SKM-1 (cell line): ENCODE results near the gene PLXDC2.

Experiments used
- DNase-seq: peaks from one replicate; lab custom pipeline; 2025; ENCODE audit not compliant: unreplicated experiment; lab: John Stamatoyannopoulos, UW

PLXDC2 gene

GRCh38 chr10:19935176-19935575, 118.9 kb downstream of the PLXDC2 start:
- DNase-seq, result no peak

- no peak for DNase-seq
Measured at GRCh38 chr10:19936289-19936688, 120.1 kb downstream of the PLXDC2 start.

DNA sequence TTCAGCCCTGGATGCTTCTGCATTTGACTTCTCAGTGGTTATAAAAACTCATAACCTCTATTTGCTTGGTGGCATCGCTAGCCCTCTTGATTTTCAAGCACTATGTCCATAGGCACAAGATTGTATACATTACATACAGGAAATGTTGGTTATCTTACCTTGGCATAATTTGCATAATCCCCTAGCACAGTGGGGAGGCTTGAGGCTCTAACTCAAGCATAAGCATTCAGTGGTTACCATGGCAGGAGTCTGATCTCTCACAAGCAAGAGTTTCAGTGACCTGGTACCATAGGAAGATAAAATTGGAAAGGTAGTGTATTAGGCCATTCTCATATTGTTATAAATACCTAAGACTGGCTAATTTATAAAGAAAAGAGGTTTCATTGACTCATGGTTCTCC, 121.8 kb downstream of the PLXDC2 start:
- no peak for DNase-seq

- DNase-seq, result no peak
Measured at GRCh38 chr10:19941206-19941880, 125.1 kb downstream of the PLXDC2 start.

DNA sequence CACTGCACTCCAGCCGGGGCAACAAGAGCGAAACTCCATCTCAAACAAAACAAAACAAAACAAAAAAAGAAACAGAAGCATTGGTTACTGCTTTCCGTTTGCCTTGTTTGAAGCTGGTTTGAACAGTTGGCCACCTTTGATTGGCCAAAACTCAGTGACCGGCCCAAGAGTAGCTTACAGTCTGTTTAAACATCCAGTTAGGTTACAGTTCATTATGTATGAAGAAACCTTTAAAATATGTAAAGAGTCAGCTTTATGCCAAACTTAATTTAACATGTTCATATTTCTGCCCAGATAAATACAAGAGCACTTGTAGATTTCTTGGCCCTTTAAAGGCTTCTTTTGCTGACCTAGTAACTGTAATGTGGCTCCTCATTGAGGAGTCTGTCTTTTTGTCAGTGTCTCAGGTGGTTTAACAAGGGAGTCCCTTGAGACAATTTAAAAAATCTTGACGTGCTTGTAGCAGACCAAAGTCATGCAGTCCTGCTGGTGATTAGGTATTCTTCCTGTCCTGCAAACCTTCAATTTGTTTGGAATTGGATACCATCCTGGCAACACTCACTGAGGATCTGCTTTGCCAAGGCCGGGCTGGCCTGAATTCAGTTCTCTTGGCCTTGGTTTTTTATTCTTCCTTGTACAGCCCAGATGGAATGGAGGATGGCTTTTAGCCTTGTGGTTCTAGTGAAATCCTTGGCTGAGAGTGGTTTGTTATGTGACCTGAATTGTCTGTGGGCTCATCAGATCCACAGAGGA, 128.9 kb downstream of the PLXDC2 start:
- DNase-seq, result no peak

GRCh38 chr10:19946245-19946644, 130.0 kb downstream of the PLXDC2 start:
- DNase-seq, result no peak

DNA sequence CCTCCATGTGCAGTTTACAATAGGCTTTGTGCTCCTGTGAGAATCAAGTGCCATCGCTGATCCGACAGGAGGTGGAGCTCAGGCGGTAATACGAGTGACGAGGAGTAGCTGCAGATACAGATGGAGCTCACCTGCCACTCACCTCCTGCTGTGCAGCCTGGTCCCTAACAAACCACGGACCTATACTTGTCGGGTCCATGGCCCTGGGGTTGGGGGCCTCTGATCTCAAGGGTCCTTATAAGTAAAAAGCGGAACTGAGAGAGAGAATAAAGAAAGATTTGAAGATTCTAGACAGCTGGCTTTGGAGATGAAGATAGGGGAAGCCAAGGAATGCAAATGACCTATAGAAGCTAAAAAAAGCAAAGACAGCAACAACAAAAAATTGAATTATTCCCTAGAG, 130.6 kb downstream of the PLXDC2 start:
- DNase-seq, result no peak

GRCh38 chr10:19947215-19947614, 131.0 kb downstream of the PLXDC2 start:
- DNase-seq, result no peak

GRCh38 chr10:19947656-19948055, 131.4 kb downstream of the PLXDC2 start:
- DNase-seq, result no peak

DNA sequence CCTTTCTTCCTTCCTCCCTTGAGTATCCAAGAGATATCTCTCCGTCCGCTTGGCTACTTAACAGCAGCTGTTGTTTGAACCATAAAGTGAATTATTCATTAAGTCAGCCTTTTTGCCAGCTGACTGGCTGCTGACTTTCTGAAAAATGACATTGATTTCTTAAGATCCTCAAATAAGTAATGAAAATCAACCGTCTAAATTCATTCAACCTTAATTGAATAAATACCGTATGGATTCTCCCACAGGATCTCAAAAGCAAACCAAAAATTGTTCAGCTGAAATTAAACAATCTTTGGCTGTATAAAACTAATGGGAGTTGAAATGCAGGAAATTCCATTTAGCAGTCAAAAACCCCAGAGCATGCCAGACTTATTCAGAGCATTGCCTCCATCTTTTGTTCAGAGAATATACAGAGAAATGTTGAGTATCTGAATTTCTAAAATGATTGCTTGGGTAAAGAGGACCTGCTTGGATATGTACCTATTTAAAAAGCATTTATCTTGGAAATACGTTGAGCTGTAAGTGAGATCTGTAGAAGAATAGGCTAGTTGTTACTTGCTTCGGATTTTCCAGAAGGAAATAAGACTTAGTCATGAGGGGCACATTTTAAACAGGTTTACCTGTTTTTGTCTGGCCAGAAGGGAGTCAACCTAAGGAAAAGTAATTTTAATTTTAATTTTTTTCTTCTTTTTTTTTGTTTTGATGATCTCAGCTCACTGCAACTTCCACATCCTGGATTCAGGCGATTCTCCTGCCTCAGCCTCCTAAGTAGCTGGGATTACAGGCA, 136.2 kb downstream of the PLXDC2 start:
- no peak for DNase-seq

DNA sequence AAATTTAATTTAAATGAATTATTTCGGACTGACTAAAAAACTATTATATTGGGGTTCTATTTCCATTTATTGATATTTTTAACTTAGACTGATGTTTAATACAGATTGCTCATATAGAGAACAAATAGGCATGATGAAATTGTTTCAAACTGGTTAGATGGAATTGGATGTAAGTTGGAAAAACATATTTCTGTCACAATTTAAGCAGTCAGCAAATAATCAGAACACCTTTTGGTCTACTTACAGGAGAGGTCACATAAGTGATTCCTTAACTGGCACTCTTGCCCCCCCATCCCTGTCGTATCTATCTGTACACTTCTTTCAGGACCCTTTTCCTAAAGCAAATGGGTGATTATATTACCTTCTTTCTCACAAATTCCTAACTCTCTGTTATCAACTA, 138.4 kb downstream of the PLXDC2 start:
- DNase-seq, result no peak

DNA sequence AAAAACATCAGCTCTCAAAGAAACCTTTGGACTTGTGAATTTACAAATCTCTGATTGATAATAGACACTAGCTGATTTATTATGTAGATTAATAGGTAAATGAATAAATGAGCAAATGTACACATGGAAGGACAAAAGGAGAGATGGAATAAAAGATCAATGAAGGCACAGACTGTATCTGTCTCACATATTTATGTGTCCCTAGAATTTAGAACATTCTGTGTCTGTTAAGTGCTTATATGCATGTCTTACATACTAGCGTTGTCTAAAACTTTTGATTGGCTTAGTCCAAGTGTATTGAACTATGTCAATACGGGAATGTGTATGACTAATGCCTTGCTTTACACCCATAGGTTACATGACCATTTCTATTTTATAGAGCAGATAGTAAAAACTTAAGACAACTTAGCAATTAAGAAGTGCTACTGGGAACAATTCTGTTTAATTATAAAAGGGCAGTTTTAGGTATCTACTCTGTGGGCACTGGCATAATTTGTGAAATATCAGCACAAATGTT, 140.3 kb downstream of the PLXDC2 start:
- no peak for DNase-seq

DNA sequence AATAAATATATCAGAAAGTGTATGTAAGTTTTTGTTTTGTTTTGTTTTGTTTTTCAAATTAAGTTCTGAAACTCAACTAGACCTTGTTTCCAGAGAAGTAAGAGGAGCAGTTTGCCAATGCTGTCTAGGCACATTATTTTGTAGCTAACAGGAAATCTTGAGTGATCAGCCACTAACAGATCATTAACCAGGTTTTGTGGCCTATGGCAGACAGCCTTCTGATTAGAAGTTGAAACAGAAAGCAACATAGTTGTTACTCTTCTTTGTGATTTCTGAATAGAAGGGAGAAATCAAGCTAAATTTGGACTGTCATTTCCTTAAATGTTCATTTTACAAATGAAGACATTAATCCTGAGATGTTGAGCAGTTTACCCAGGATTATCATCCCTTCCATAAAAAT, 142.6 kb downstream of the PLXDC2 start:
- DNase-seq, result no peak

DNA sequence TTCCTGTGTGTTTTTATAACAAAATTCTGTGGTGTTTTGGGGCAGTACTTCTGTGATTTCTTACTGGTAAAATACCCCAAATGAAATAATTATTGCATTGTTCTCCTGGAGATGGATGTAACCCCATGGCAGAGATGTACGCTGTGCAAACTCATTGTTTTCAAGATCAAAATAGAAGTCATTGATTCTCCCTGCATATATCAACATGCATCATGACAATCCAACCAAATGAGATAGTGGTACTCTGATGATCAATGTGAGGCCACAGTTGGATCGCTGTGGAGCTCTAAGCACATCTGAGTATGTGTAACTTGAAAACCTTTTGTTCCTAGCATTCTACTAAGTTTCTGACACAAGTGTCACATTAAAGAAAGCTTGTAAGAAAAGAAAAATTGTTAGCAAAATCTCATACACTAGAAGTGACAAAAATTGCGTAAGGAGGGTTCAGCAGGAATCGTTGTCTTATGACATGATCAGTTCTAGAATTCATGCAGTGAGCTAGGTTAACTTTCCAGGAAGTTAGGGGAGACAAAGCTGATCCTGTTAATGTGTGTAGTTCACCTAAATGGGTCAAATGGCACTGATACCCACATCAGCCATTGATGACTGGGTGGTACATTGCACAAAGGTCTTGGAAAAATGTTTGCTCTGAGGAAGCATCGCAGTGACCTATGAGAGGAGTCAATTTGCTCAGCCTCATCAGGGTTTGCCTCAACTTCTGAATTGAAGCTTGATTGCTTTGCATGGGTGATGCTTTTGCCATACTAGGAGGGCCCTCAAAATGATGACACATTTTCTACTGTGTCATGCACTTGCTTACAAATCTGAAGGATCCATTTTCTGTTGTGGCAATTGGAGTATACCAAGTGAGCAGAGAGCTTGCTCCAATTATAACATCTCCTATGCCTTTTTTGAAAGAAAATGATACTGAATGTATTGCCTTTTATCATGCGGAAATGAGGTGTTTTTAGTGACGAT, 145.1 kb downstream of the PLXDC2 start:
- no peak for DNase-seq

DNA sequence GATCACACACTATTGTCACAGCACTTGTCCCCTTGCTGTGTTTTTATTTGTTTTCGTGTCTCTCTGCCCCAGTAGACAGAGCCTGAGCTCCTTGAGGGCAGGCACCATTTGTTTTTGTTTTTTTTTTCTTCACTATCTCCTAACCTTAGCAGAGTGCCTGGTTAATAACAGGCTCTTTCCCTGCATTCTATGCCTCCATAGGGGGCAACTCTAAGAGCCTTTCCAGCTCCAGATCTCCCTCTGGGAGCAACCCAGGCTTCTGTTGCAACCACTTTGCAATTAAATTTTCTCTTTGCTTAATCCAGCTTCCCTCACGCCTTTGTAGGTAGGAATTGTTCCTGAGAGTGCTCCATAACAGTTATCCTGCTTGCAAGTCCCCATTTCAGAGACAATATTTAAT, 148.4 kb downstream of the PLXDC2 start:
- no peak for DNase-seq

- no peak for DNase-seq
Measured at GRCh38 chr10:19966751-19967150, 150.5 kb downstream of the PLXDC2 start.

GRCh38 chr10:19967981-19968380, 151.7 kb downstream of the PLXDC2 start:
- DNase-seq, result no peak

DNA sequence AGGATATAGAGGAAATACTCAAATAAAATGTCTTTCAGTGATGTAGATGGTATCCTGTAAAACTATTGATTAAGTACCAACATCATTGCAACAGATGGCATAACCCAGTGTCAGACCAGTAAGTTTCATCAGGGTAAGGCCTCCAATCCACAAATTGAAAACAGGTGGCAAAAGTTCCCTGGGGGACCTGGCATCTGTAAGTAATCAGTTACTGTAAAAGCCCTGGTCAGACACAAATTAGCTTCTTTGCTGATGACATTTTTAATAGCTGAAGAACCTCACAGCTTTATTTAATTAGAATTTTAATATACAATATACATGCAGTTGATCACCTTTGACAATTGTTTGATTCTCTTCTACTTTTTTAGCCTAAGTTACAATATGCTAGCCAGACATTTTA, 152.5 kb downstream of the PLXDC2 start:
- no peak for DNase-seq

DNA sequence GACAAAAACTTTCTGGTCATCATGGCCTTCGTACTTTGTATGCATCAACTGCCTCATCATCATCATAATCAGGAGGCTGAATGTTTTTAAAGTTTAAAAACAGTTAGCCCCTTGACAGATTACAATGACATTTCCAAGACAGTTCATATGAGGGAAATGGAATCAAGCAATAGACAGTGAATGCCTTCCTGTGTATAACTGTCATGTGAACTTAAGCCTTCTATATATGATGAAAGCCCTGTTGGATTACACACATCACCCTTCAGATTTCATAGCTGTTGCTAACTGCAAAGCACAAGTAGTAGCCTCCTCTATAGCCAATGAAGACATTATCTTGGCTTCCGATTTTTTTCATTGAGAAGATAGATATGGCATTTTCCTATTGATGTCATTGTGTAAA, 154.0 kb downstream of the PLXDC2 start:
- no peak for DNase-seq

DNA sequence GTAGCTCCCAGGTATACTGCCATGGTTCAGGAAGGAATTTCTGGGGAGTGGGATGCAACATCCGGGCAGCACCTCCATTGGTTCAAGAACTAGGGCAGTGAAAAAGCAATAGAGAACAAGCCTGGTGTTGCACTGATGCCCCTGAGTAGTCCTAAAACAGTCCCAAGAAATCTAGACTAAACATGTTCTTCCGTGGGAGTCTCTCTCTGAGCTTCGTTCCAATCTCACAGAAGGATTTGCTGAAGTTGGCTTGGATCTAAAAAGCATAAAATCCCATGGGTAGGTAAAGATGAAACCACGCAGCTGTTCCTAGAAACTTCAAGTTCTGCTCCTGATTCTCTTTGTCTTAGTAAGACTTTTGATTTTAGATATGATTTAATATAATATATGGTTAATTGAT, 154.5 kb downstream of the PLXDC2 start:
- no peak for DNase-seq
